ENCODE data around the gene ERFL. TPM values are rescaled to one million over a fixed set of nuclear protein-coding genes. Genes with fewer than 3 reads are reported as not detected.

The ERFL gene
- total RNA-seq, 4 donors from 2014 or later, result 0.32 to 0.42 (median 0.33) TPM; not detected in 1

- peaks cover 0 to 28% (median 21%) of the 10 kb centered on the region in 4 donors for H3K4me1 ChIP-seq
- TF ChIP-seq, protein P1, sequence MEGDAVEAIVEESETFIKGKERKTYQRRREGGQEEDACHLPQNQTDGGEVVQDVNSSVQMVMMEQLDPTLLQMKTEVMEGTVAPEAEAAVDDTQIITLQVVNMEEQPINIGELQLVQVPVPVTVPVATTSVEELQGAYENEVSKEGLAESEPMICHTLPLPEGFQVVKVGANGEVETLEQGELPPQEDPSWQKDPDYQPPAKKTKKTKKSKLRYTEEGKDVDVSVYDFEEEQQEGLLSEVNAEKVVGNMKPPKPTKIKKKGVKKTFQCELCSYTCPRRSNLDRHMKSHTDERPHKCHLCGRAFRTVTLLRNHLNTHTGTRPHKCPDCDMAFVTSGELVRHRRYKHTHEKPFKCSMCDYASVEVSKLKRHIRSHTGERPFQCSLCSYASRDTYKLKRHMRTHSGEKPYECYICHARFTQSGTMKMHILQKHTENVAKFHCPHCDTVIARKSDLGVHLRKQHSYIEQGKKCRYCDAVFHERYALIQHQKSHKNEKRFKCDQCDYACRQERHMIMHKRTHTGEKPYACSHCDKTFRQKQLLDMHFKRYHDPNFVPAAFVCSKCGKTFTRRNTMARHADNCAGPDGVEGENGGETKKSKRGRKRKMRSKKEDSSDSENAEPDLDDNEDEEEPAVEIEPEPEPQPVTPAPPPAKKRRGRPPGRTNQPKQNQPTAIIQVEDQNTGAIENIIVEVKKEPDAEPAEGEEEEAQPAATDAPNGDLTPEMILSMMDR (IDR thresholded peaks at IDR 0.05), result no peak
- no peak for TF ChIP-seq EP300 (IDR thresholded peaks at IDR 0.05)
- no peak for TF ChIP-seq POLR2A (IDR thresholded peaks at IDR 0.05; ENCODE audit: low read depth)
- no peak for TF ChIP-seq POLR2AphosphoS5 (IDR thresholded peaks at IDR 0.05)
- no peak for DNase-seq (ENCODE audit: extremely low spot score)
Measured at GRCh38 chr19:41913538-41914423, 14.5 kb downstream of the ERFL start.

GRCh38 chr19:41912899-41913537 is 15.2 kb downstream of the ERFL start:
- H3K27ac ChIP-seq (replicated peaks in 1 of 4), result no peak overlapping the region
- intact Hi-C loops (cut with DNase I), result no loop called here
- peaks cover 0 to 28% (median 21%) of the 10 kb centered on the region in 4 donors for H3K4me1 ChIP-seq
- TF ChIP-seq EP300 (IDR thresholded peaks at IDR 0.05), result no peak
- no peak for TF ChIP-seq POLR2AphosphoS5 (IDR thresholded peaks at IDR 0.05)
- TF ChIP-seq POLR2A (IDR thresholded peaks at IDR 0.05; ENCODE audit: low read depth), result no peak
- TF ChIP-seq, protein P1 (IDR thresholded peaks at IDR 0.05), result no peak
- DNase-seq (ENCODE audit: extremely low spot score), result no peak
- peaks cover 0 to 3% (median 0%) of the 10 kb centered on the region in 4 donors for H3K36me3 ChIP-seq
- H3K9me3 ChIP-seq, result no peaks in the 10 kb centered on the region
- no peak overlapping the region for H3K4me3 ChIP-seq
- H3K27me3 ChIP-seq, result peaks cover 5 to 82% (median 56%) of the 10 kb centered on the region in 4 donors
- WGBS, result 4% methylated on average over 25 of the region's 51 CpGs

More at GRCh38 chr19:41913538-41914423, 14.5 kb downstream of the ERFL start:
- Histone ChIP-seq H3K27ac (replicated peaks in 1 of 4) (no peak overlapping the region), H3K27me3 (peaks cover 5 to 90% (median 60%) of the 10 kb centered on the region in 4 donors), H3K36me3 (no peaks in the 10 kb centered on the region), H3K4me3 (no peak overlapping the region), H3K9me3 (no peaks in the 10 kb centered on the region)
- 8% methylated on average over 21 of the region's 21 CpGs for WGBS
- intact Hi-C loops (cut with DNase I), result no loop called here

GRCh38 chr19:41911889-41912731 is 16.1 kb downstream of the ERFL start:
- Histone ChIP-seq H3K27me3 (peaks cover 5 to 73% (median 48%) of the 10 kb centered on the region in 4 donors), H3K4me1 (peaks cover 0 to 28% (median 21%) of the 10 kb centered on the region in 4 donors), H3K9me3 (no peaks in the 10 kb centered on the region), H3K4me3 (no peak overlapping the region), H3K36me3 (peaks cover 0 to 12% (median 6%) of the 10 kb centered on the region in 4 donors), H3K27ac (replicated peaks in 1 of 4) (no peak overlapping the region)
- no peak for DNase-seq (ENCODE audit: extremely low spot score)
- intact Hi-C loops (cut with DNase I), result no loop called here
- TF ChIP-seq, protein P1 (IDR thresholded peaks at IDR 0.05), result no peak
- TF ChIP-seq POLR2AphosphoS5 (IDR thresholded peaks at IDR 0.05) (no peak), EP300 (IDR thresholded peaks at IDR 0.05) (no peak), POLR2A (IDR thresholded peaks at IDR 0.05; ENCODE audit: low read depth) (no peak)
- 13% methylated on average over 29 of the region's 29 CpGs for WGBS

DNA sequence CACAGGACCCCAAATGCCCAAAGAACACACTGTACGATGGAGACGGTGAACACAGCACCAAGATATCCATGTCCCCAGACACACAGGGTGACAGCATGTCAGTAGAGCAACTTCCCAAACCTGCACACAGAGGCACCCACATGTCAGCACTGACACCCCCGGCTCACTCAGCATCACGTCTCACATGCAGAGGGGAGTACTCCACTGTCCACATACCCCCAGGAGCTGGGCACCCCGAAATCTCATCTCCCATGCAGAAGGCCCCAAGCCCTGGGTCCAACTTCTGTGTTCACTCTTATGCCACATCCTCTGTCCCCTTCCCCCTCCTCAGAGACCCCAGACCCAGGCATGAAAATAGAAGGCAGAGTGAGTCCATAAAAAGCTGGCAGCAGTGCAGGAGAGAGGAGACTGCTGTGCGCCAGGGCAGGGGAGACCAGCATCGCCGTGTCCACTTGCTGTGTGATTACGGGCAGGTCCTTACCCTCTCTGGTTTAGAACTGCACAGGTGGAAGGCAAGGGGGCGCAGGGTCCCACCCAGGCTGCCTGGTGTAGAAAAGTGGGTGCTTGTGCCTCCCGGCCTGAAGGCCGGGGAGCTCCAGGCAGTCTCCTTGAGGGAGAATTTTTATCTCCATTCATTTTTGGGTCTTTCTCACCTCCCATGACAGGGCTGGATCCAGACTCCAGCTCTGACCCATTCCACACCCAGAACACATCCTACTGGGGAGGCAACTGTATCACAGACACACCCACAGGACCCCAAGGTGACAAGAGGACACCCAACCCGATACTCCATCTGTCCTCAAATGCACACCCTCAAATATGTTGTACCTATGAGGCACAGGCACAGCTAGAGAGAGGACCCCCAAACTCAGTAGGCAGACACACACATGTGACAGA is 17.0 kb downstream of the ERFL start:
- H3K27me3 ChIP-seq, result peaks cover 5 to 64% (median 41%) of the 10 kb centered on the region in 4 donors
- no peaks in the 10 kb centered on the region for H3K9me3 ChIP-seq
- H3K4me1 ChIP-seq, result peaks cover 0 to 28% (median 21%) of the 10 kb centered on the region in 4 donors
- TF ChIP-seq POLR2AphosphoS5 (IDR thresholded peaks at IDR 0.05), result no peak
- TF ChIP-seq POLR2A (IDR thresholded peaks at IDR 0.05; ENCODE audit: low read depth), result no peak
- no peak for TF ChIP-seq EP300 (IDR thresholded peaks at IDR 0.05)
- TF ChIP-seq, protein P1 (IDR thresholded peaks at IDR 0.05), result no peak
- 69% methylated on average over 11 of the region's 13 CpGs for WGBS
- H3K27ac ChIP-seq (replicated peaks in 1 of 4), result no peak overlapping the region
- DNase-seq (ENCODE audit: extremely low spot score), result no peak
- no peak overlapping the region for H3K4me3 ChIP-seq
- intact Hi-C loops (cut with DNase I), result no loop called here
- peaks cover 0 to 20% (median 15%) of the 10 kb centered on the region in 4 donors for H3K36me3 ChIP-seq

Data from esophagus muscularis mucosa (tissue), 4 donors.